Mammary epithelial cell (primary cell): ENCODE results near the gene MTPN.

ENCODE experiments used
- EZH2 ChIP-seq: IDR thresholded peaks from 2 replicates; pipeline ENCODE4 v1.6.1; 2012; ENCODE audit warnings: low read length, inconsistent platforms, borderline replicate concordance
- TF ChIP-seq, protein P1 (sequence below), 2 donors: IDR thresholded peaks in 1 of 2; conservative IDR thresholded peaks in 1 of 2; 2 replicates each; pipeline ENCODE4 v1.5.1; 2011 to 2012; ENCODE audit warnings: inconsistent platforms in 2 of 2, low read length in 2 of 2, mild to moderate bottlenecking in 2 of 2, control low read depth in 1 of 2, low read depth in 1 of 2; ENCODE audit not compliant: insufficient read depth in 1 of 2; ENCODE audit errors: extremely low read depth in 1 of 2

DNA sequence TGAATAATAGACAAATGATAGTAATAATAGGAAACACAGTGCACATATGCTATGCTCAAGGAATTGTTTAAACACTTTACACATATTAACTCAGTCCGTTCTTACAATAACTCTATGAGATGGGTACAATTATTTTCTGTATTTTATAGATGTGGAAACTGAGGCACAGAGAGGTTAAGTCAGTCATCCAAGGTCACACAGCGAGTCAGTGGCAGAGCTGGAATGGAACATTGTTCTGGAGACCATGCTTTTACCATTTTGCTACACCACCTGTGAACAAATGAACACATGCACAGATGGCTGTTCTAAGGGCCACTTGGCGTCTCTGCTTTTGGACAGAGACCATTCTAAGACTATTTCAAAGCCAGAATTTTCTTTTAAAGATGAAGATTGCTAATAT lies 26.9 kb upstream of the MTPN start:
- TF ChIP-seq, protein P1, sequence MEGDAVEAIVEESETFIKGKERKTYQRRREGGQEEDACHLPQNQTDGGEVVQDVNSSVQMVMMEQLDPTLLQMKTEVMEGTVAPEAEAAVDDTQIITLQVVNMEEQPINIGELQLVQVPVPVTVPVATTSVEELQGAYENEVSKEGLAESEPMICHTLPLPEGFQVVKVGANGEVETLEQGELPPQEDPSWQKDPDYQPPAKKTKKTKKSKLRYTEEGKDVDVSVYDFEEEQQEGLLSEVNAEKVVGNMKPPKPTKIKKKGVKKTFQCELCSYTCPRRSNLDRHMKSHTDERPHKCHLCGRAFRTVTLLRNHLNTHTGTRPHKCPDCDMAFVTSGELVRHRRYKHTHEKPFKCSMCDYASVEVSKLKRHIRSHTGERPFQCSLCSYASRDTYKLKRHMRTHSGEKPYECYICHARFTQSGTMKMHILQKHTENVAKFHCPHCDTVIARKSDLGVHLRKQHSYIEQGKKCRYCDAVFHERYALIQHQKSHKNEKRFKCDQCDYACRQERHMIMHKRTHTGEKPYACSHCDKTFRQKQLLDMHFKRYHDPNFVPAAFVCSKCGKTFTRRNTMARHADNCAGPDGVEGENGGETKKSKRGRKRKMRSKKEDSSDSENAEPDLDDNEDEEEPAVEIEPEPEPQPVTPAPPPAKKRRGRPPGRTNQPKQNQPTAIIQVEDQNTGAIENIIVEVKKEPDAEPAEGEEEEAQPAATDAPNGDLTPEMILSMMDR (conservative IDR thresholded peaks at IDR 0.05 in 1 of 2, IDR thresholded peaks at IDR 0.05 in 1 of 2; ENCODE audit: extremely low read depth in 1 of 2, insufficient read depth in 1 of 2, low read depth in 1 of 2, low read length in 2 of 2), result no peak
- no peak for TF ChIP-seq EZH2
